HG02840 (cell line): ENCODE results near the gene PACS2.
"Not testable (repeated sequence)": the region's sequence is repeated elsewhere in the genome, so short reads cannot be mapped to it uniquely, and the experiment has no call there.

Experiments
- ATAC-seq: cut with Tn5 transposase; IDR thresholded peaks from one replicate; pipeline ENCODE4 v1.9.1; 2021; ENCODE audit warnings: mild to moderate bottlenecking, moderate library complexity, moderate number of reproducible peaks; ENCODE audit not compliant: unreplicated experiment, low FRiP score

Gene PACS2

GRCh38 chr14:105347587-105347968 is 33.0 kb downstream of the PACS2 start:
- ATAC-seq = no peak

- ATAC-seq = no peak
Measured at GRCh38 chr14:105348169-105348944, 33.8 kb downstream of the PACS2 start.

GRCh38 chr14:105348945-105349699 is 34.6 kb downstream of the PACS2 start:
- ATAC-seq = no peak

GRCh38 chr14:105349992-105350391 is 35.4 kb downstream of the PACS2 start:
- no peak for ATAC-seq

- no peak for ATAC-seq
Measured at GRCh38 chr14:105350450-105351244, 36.1 kb downstream of the PACS2 start.

DNA sequence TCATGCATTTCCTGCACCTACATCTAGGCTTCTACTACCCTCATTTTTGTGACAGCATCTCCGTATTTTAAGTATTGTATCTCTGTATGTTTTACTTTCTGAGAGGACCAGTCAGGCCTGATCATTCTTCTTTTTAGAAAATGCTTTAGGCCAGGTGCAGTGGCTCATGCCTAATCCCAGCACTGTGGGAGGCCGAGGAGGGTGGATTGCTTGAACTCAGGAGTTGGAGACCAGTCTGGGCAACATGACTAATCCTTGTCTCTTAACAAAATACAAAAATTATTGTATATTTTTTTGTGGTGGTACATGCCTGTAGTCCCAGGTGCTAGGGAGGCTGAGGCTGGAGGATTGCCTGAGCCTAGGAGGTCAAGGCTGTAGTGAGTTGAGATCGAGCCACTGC is 36.9 kb downstream of the PACS2 start:
- no peak for ATAC-seq

DNA sequence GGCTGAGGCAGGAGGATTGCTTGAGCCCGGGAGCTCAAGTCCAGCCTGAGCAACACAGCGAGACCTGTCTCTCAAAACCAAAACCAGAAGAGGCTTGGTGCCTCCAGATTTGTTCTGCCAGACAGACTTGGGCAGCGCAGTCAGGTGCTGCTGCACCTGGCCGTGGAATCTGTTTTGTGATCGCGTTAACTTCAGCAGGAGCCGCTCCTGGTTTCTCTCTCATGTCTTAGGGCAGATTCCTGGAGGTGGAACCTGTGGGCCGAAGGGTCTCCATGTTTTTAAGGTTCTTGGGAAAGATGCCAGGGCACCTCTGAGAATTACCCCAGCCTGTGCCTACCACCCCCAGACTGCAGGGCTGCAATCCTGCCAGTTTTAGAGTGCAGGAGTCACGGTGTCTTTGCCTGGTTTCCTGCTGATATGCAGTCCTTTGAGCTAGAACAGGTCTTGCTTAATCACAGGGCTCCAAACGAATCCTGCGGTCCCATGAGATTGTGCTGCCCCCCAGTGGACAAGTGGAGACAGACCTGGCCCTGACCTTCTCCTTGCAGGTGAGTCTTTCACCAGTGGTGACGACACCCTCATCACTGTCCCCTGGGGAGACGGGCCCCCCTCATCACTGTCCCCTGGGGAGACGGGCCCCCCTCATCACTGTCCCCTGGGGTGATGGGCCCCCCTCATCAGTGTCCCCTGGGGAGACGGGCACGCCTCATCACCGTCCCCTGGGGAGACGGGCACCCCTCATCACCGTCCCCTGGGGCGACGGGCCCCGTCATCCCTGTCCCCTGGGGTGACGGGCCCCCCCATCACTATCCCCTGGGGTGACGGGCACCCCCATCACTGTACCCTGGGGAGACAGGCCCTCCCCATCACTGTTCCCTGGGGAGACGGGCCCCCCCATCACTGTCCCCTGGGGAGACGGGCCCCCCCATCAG is 37.6 kb downstream of the PACS2 start:
- no peak for ATAC-seq

DNA sequence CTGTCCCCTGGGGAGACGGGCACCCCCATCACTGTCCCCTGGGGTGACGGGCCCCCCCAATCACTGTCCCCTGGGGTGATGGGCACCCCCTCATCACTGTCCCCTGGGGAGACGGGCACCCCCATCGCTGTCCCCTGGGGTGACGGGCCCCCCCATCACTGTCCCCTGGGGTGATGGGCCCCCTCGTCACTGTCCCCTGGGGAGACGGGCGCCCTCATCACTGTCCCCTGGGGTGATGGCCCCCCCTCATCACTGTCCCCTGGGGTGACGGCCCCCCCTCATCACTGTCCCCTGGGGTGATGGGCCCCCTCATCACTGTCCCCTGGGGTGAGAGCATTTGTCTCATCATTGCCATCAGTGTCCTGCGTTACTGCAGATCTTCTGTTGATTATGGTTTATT is 38.6 kb downstream of the PACS2 start:
- no peak for ATAC-seq

DNA sequence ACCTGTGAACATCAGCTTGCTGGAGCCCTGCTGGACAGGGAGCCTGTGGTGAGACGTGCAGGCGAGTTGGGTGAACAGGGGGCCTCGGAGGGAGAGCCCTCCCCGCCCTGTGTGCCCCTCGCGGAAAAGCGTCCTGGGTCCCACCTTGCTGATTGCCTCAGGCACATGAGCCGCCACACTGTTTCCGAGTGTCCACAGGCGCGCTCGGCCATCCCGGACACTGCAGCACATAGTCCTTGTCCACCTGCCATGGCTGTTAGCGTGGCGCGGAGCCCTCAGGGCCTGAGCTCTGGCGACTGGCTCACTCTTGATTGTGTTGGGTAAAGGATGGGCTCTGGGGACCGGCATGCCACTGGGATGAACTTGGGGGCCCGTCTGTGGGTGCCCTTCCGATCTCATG is 40.0 kb downstream of the PACS2 start:
- ATAC-seq = no peak

DNA sequence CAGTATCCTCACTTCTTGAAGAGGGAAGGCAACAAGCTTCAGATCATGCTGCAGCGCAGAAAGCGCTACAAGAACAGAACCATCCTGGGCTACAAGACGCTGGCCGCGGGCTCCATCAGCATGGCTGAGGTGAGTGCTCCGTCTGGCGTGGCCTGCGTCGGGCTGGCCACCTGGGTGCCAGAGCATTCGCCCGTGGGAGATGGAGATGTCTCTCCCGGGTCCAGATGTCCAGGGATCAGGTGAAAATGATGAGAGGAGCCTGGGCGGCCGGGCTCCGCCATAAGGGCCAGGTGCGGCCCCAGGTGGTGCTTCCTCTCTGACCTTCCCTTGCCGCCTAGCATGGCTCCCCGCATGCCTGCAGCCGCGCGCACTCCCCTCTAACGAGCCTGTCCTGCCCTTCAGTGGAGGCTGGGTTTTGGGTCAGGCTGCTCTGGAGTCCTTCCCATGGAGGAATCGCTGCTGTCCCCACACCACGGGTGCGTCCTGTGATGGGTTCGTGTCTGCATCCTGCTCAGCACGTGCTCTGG is 40.6 kb downstream of the PACS2 start:
- no peak for ATAC-seq

GRCh38 chr14:105355850-105356604 is 41.5 kb downstream of the PACS2 start:
- ATAC-seq = no peak

- no peak for ATAC-seq
Measured at GRCh38 chr14:105356927-105357326, 42.4 kb downstream of the PACS2 start.

- no peak for ATAC-seq
Measured at GRCh38 chr14:105357626-105358025, 43.1 kb downstream of the PACS2 start.

DNA sequence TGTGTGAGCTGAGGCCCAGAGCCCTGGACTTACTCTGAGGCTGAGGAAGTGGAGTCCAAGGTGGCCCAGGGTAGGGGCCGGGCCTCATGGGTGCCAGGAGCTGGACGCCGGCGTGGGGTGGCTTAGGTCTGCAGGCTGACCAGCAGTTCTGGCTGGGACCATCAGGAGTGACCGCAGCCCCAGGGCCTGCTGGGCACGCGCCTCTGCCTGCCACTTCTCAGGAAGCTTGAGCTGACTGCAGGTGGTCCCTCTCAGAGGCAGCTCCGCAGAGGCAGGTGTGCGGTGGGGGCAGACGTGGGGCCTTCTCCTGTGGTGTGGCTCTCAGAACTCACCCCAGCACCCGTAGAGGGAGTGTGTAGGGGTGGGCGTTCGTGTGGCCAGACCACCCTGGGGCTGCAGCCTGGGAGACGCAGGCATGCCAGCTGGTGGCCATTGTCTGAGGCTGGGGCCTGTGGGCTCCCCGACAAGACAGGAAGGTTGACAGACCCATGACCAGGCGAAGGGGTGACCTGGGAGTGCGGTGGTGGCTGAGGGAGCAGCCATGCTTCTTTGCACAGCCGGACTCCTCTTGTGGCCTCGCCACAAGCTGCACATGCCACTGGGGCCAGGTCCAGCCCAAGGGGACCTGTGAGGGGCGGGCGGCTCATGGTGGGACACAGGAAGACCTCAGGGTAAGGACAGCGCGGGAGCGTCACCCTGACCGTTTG is 43.7 kb downstream of the PACS2 start:
- no peak for ATAC-seq

DNA sequence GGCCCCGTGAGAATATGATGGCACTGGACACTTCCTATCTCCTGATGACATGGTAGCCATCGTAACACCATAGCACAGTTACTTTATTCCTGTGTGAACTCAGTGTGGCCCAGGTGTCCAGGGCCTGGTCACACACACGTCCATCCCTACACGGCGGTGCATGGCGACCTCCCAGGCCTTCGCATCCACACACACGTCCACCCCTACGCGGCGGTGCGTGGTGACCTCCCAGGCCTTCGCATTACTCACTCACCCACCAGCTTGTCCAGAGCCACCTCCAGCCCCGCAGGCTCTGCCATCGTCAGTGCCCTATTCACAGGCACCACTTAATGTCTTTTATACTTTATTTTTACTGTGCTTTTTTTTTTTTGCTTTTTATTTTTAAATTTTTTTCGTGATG is 44.4 kb downstream of the PACS2 start:
- no peak for ATAC-seq

DNA sequence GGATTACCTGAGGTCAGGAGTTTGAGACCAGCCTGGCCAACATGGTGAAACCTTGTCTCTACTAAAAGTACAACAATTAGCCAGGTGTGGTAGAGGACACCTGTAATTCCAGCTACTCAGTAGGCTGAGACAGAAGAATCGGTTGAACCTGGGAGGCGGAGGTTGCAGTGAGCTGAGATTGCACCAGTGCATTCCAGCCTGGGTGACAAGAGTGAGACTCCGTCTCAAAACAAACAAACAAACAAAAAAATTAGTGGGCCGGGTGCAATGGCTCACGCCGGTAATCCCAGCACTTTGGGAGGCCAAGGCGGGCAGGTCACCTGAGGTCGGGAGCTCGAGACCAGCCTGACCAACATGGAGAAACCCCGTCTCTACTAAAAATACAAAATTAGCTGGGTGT is 46.9 kb downstream of the PACS2 start:
- not testable (repeated sequence) for ATAC-seq

DNA sequence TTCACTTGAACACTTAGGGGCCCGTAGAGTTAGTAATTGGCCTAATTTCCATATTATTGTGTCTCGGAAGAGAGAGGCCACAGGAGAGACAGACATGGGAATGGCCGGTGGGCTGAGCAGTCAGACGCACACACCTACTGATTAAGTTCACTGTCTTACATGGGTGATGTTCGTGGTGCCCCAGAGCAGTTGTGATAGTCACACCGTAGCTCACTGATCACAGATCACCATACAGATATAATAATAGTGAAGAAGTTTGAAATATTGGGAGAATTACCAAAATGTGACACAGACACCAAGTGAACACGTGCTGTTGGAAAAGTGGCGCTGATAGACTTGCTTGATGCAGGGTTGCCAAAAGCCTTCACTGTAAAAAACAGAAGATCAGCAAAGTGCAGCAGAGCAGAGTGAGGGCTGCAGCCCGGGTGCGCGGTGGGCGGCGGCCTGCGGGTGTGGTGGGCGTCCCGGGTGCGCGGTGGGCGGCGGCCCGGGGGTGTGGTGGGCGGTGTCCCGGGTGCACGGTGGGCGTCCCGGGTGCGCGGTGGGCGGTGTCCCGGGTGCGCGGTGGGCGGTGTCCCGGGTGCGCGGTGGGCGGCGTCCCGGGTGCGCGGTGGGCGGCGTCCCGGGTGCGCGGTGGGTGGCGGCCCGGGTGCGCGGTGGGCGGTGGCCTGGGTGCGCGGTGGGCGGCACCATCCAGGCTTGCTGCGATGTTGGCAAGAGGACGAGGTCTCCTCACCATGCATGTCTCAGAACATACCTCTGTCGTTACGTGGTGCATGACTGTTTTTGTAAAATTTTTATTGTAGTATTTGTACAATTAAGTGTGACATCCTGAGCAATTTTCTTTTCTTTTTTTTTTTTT is 49.5 kb downstream of the PACS2 start:
- ATAC-seq = no peak

- ATAC-seq = no peak
Measured at GRCh38 chr14:105365101-105365500, 50.6 kb downstream of the PACS2 start.
